ENCODE data around the gene CLCNKB.
"Not testable (repeated sequence)": the region's sequence is repeated elsewhere in the genome, so short reads cannot be mapped to it uniquely, and the experiment has no call there.

CLCNKB gene

GRCh38 chr1:16058394-16059120 is 15.0 kb downstream of the CLCNKB start:
- not testable (repeated sequence) for DNase-seq (ENCODE audit: low read depth, low spot score)

- DNase-seq (ENCODE audit: low read depth, low spot score) = no peak
Observed at GRCh38 chr1:16061266-16061665, 17.7 kb downstream of the CLCNKB start.

- not testable (repeated sequence) for DNase-seq (ENCODE audit: low read depth, low spot score)
Observed at GRCh38 chr1:16061989-16062686, 18.6 kb downstream of the CLCNKB start.

DNA sequence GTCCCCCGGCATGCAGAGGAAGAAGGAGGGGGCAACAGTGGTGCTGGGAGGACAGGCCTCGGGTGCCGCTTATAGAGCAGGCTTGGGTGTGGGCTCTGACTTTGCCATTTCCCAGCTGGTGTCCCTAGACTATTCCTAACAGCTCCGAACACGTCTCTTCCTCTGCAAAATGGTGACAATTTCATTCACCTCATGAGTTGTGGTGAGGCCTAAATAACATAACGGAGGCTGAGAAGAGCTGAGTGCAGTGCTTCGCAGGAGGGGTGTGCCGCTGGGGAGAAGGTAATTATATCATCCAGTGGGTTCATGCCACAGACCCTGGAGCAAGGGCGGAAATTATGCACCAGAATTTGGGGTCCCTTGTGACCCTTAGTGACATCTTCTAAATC is 19.1 kb downstream of the CLCNKB start:
- not testable (repeated sequence) for DNase-seq (ENCODE audit: low read depth, low spot score)

GRCh38 chr1:16063226-16063829 is 19.7 kb downstream of the CLCNKB start:
- no peak for DNase-seq (ENCODE audit: low read depth, low spot score)

DNA sequence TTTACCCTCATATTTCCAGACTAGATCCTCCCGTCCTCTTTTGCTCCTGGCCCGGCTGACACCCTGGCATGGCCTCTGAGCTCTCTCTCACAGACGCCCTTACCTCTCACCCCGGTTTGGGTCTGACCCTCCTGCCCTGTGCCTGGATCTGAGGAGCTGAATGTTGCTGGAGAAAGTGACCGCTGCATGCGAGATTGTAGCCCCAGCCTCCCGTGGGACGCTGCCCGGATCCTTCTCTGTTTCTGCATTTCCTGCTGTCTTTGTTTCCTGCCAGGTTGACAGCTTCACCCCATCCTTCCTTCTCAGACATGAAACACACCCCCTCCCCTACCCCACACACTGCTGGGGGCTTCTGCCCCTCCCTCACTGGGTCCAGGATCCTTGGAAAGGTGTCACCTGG is 20.3 kb downstream of the CLCNKB start:
- DNase-seq (ENCODE audit: low read depth, low spot score) = no peak

DNA sequence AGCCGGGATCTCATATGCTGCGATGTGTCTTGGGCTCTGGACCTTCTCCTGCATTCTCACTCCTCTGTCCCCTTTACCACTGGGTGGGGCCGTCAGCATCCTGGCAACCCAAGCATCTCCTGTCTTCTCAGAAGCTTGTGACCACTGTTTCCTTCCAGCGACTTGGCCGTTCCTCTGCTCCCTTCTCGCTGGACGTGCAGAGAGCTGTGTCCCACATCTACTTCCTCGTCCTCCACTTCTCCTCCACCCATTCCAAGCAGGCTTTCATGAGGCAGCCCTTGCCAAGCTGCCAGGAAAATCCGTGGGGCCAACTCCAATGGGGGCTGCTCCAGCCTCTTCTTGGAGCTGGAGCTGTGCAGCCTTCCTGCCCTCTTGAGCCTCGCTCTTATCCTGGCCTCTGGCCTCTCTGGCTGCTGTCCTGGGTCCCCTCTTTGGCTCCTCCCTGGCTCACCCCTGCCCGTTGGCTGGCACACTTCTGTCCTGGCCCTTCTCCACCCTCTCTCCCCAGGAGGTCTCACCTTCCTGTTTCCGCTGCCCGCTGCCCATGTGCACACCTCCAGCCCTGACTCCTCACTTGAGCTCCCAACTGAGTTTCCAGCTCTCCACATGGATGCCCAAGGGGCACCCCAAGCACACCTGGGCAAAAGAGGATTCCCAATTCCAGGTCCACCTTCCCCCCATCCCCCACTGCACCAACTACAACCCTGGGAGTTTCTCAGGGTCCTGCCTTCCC is 21.1 kb downstream of the CLCNKB start:
- no peak for DNase-seq (ENCODE audit: low read depth, low spot score)

DNA sequence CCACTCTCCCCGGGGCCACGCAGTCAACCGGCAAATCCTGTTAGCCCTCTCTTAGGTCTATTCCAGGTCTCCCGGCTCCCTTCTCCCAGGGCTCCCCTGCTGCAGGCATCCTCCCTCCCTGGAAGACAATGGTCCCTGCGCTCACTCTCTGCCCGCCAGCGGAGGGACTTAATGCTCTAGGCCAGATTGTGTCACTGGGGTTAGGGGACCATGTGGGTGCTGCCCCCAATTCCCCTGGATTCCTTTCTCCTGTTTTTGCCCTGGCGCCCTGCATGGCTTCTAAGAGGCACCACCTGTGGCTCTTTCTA is 21.6 kb downstream of the CLCNKB start:
- DNase-seq (ENCODE audit: low read depth, low spot score) = no peak

- no peak for DNase-seq (ENCODE audit: low read depth, low spot score)
Observed at GRCh38 chr1:16066245-16066644, 22.7 kb downstream of the CLCNKB start.

DNA sequence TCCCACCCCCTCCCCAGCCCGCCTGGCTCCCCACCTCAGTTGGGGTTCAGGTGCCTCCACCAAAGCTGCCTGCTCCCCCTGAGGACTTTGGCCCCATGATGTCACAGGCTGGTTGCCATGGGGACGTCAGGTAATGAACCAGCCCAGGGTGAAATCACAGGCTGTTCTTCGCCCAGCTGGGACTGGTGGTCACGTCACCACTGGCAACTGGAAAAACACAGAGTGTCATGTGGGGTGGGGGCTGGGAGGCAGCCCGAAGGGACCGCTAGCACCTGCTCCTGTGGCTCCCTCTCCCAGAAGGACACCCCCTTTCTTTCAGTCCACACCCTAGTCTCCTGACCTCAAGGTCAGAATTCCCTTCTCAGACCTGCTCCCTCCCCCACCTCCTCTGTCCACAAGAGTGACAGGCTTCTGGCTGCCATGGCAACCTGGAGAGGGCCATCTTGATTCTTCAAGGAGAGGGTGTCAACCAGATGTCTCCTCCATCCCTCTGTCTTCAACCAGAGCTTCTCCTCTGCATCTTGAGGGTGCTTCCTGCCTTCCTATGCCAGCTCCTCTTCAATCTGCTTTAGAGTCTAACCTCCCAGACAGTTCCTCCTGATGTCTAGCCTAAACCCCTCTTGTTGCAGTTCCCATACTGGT is 23.7 kb downstream of the CLCNKB start:
- no peak for DNase-seq (ENCODE audit: low read depth, low spot score)

DNA sequence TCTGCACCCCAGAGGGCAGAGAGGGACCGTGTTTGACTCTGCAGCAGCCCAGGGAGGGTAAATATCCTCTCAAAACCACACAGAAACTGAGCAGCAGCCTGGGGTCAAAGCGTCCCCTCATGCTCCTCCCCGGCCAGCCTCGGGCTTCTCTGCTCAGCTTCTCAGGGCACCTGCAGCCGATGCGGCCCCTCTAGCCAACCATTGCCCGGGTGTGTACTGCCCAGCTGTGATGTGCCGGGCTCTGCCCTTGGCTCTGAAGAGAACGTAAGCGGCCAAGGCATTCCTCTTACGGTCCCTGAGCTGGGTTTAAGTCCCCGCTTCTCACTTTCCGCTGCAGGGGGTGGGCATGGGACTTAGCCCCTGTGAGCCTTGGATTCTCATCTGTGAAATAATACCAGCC is 24.4 kb downstream of the CLCNKB start:
- DNase-seq (ENCODE audit: low read depth, low spot score) = no peak

DNA sequence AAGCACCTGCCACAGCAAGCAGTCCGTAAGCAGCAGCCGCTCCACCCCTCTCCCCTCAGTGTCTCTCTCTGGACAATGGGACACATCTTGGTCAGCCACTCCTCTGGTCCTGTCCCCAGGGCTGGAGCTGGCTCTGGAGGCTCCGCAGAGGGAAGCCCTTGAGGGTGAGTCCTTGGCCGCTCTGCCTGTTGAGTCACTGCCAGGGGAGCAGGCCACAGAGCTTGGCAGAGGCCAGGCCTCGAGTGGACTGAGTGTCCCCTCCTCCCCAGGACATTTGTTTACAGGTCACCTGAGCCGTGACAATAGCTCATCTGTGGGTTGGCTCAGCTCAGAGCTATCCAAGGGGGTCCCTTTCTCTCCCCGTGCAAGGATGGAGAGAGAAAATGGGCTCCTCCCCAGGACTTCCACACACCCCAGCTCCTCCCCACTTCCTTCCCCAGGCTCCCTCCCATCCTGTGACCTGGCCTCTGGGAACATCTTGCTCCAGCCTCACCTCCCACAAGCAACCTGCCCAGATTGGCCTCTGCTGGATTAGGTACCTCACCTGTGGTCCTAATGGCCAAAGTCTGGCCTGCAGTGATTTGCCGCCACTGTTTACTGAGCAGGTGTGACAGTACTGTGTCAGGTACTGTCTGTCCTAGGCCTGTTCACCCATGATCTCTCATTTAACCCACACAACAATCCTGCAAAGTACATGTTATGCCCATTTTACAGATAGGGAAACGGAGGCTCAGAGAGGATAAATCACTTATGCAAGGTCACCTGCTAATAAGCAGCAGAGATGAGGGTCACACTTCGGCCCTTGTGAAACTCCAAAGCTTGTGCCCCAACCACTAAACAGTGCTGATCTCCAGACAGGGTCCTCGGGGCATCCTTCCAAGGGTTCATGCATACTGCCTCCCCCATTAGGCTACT is 25.0 kb downstream of the CLCNKB start:
- DNase-seq (ENCODE audit: low read depth, low spot score) = no peak

GRCh38 chr1:16070640-16071355 is 27.2 kb downstream of the CLCNKB start:
- DNase-seq (ENCODE audit: low read depth, low spot score) = no peak

GRCh38 chr1:16071614-16072013 is 28.0 kb downstream of the CLCNKB start:
- DNase-seq (ENCODE audit: low read depth, low spot score) = no peak

DNA sequence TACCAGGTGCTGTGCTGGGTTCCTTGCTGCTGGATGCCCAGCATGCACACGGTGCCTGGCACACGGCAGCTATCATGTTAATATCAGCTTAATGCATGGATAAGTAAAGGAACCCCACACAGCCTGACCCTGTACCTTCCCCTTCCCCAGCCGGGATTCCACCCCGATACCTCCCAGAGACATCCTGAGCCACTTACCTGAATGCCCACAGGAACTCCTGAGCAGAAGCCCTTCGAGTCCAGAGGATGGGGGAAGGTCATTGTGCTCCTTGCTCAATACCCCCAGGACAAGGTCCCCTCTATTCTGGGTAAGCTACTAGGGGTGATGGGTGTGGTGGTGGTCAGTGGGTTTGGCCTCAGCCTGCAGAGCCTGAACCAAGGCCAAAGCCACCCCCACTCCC is 28.5 kb downstream of the CLCNKB start:
- DNase-seq (ENCODE audit: low read depth, low spot score) = no peak

DNA sequence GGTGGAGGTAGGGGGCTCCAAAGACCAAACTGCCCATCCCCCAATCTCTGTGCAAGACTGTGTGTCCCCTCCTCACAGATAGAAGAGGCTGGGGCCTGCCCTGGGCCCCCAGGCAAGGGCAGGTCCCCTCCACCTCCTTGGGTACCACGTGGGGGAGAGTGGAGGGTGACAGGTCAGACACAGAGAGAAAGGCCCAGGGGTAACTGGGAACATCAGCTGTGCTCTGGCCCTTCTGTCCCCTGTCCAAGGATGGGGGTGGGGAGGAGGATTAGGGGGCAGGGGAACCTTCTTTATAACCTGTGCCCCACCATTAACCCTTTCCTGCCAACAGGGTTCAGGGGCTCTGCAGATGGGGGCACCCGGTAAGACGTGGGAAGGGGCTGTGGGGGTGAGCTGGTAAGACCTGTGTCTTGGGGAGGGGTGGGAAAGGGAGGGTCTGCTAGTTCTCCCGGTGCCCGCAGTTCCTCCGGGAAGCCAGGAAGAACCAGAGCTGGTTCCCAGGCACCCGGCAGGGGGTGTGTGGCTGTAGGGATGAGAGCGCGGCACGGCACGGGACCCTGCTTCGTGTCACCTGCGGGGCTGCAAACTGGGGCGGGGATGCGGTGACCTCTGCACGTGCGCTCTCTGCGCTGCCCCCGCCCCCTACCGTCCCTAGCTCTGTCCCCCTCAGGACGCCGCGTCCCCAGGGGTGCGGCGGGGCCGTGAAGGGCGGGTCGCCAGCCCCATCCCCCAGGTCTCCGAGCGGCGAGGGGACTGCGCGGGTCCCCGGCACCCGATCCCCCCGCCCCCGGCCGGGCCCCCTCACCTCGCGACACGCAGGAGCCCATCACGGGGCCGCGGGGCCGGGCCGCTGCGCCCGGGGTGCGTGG is 29.3 kb downstream of the CLCNKB start:
- no peak for DNase-seq (ENCODE audit: low read depth, low spot score)

DNA sequence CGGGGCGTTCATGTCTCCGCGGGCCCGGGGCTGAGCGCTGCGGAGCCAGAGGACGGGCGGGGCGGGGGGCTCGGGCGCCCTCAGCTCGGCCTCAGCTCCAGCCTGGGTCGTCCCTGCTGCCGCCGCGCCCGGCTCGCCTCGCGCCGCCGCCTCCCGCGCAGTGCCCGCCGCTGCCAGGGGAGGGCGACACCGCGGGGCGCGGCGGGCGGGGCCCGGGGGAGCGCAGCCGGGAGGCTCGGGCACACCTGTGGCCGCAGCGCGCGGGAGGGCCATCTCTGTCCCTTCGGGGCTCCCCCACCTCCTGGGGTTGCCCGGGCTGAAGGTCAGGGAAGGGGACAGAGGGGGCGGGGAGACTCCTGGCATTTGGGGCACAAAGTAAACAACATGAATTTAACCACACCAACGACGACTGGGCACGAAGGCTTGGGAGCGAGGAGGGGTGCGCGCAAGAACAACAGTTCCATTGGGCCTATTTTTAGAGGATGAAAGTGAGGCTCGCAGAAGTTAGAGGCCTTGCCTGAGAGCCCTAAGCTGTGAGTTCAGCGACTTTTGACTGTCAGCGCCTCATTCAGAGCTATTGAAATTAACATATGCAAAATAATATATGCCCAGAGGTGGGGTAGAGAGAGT is 30.0 kb downstream of the CLCNKB start, which contains the start of gene FAM131C:
Gene FAM131C (minus strand): TSS at position 162 of the 630 bp plus-strand sequence. CDS start 209 bp downstream, outside the sequence.
- DNase-seq (ENCODE audit: low read depth, low spot score) = no peak

DNA sequence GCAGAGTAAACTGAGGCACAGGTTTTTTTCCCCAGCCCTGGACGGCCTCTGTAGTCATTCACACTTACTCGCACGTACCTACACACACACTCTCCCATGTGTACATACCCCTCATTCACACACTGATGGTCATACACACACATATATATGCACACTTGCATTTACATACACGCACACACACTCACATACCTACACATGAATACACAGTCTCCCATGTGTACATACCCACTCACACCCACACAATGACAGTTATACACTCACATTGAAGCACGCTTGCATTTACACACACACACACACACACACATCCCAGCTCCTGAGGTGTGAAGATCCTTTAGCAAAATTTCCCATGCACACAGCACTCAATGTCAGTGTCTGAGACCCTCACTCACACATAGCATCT is 30.6 kb downstream of the CLCNKB start:
- no peak for DNase-seq (ENCODE audit: low read depth, low spot score)

Measured in smooth muscle cell of the brain vasculature (primary cell).